Liver (tissue), 3 donors: ENCODE data around the gene PRXL2C.

Experiments
- EGR1 ChIP-seq, 2 donors: IDR thresholded peaks; 2 replicates each; pipeline ENCODE4 v1.6.1; 2016 to 2018; ENCODE audit warnings: antibody characterized with exemption in 2 of 2, low read depth in 2 of 2
- RAD21 ChIP-seq, 2 donors: IDR thresholded peaks; 2 replicates each; pipeline ENCODE4 v1.6.1; 2016; ENCODE audit warnings: antibody characterized with exemption in 2 of 2, mild to moderate bottlenecking in 2 of 2
- TF ChIP-seq, protein P1 (sequence below): IDR thresholded peaks from 2 replicates; pipeline ENCODE4 v1.6.1; 2016; ENCODE audit warnings: antibody characterized with exemption
- TF ChIP-seq, protein P2 (sequence below): fragments of 150-350 bp; IDR thresholded peaks from 2 replicates; pipeline ENCODE4 v1.5.1; 2017; ENCODE audit warnings: improper control_type of control experiment, low read depth, low read length; ENCODE audit not compliant: missing input control
- donor health status: healthy.
- donor health status: healthy.

- TF ChIP-seq EGR1 (IDR thresholded peaks at IDR 0.05; ENCODE audit: low read depth in 2 of 2) (no peak), RAD21 (IDR thresholded peaks at IDR 0.05) (no peak)
- TF ChIP-seq, protein P1, sequence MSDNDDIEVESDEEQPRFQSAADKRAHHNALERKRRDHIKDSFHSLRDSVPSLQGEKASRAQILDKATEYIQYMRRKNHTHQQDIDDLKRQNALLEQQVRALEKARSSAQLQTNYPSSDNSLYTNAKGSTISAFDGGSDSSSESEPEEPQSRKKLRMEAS, result no peak
- TF ChIP-seq, protein P2, sequence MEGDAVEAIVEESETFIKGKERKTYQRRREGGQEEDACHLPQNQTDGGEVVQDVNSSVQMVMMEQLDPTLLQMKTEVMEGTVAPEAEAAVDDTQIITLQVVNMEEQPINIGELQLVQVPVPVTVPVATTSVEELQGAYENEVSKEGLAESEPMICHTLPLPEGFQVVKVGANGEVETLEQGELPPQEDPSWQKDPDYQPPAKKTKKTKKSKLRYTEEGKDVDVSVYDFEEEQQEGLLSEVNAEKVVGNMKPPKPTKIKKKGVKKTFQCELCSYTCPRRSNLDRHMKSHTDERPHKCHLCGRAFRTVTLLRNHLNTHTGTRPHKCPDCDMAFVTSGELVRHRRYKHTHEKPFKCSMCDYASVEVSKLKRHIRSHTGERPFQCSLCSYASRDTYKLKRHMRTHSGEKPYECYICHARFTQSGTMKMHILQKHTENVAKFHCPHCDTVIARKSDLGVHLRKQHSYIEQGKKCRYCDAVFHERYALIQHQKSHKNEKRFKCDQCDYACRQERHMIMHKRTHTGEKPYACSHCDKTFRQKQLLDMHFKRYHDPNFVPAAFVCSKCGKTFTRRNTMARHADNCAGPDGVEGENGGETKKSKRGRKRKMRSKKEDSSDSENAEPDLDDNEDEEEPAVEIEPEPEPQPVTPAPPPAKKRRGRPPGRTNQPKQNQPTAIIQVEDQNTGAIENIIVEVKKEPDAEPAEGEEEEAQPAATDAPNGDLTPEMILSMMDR, result no peak
These were observed 33.1 kb upstream of the PRXL2C start for GRCh38 chr9:96688187-96688586.
